HEK293 (cell line): ENCODE measurements around the gene DSCAM.

Experiments
- CTCF ChIA-PET: fragments of 350-600 bp; formaldehyde crosslinking; extraction: SDS; loops from one replicate; lab custom pipeline; 2021; ENCODE audit warnings: antibody characterized with exemption; lab: Yijun Ruan, JAX
- POLR2A ChIA-PET: fragments of 300-600 bp; formaldehyde crosslinking; extraction: SDS; loops from one replicate; lab custom pipeline; 2020; ENCODE audit warnings: antibody characterized with exemption, inconsistent platforms; lab: Yijun Ruan, JAX
- H3K27ac ChIP-seq: fragments of 200-500 bp; sonication (Bioruptor generic); 2 replicates; pipeline ENCODE4 v1.5.1; 2014; ENCODE audit warnings: low read depth, low read length, control low read depth, inconsistent platforms; ENCODE audit errors: extremely low read depth
- H3K36me3 ChIP-seq, 2 experiments: fragments of 200-500 bp in 1 of 2; sonication (Bioruptor generic) in 1 of 2; 1 replicate in 1 of 2; 2 replicates in 1 of 2; pipeline ENCODE4 v1.5.1; 2014 to 2017; ENCODE audit warnings: inconsistent platforms in 2 of 2, low read length in 2 of 2; ENCODE audit not compliant: control insufficient read depth in 2 of 2, insufficient read depth in 1 of 2
- H3K4me1 ChIP-seq: fragments of 200-500 bp; sonication (Bioruptor generic); 2 replicates; pipeline ENCODE4 v1.5.1; 2014; ENCODE audit warnings: mild to moderate bottlenecking, low read length, inconsistent platforms; ENCODE audit not compliant: control insufficient read depth, insufficient read depth
- H3K4me3 ChIP-seq: 2 replicates; pipeline ENCODE4 v1.5.1; 2011; ENCODE audit warnings: low read depth, mild to moderate bottlenecking, control low read depth, low read length, moderate library complexity
- H3K9me3 ChIP-seq: fragments of 200-500 bp; sonication (Bioruptor generic); 2 replicates; pipeline ENCODE4 v1.5.1; 2014; ENCODE audit warnings: low read depth, low read length, inconsistent platforms; ENCODE audit not compliant: control insufficient read depth, insufficient read depth
- GLIS1 ChIP-seq: fragments of 450-650 bp; formaldehyde crosslinking; IDR thresholded peaks from 2 replicates; pipeline ENCODE4 v1.5.1; 2016; ENCODE audit warnings: missing biosample characterization, missing genetic modification characterization
- ZBTB1 ChIP-seq: fragments of 450-650 bp; formaldehyde crosslinking; IDR thresholded peaks from 2 replicates; pipeline ENCODE4 v1.5.1; 2016; ENCODE audit warnings: missing biosample characterization, missing genetic modification characterization
- ZBTB48 ChIP-seq: fragments of 450-650 bp; formaldehyde crosslinking; IDR thresholded peaks from 2 replicates; pipeline ENCODE4 v1.5.1; 2016; ENCODE audit warnings: missing biosample characterization, missing genetic modification characterization
- ZBTB49 ChIP-seq: fragments of 450-650 bp; formaldehyde crosslinking; IDR thresholded peaks from 2 replicates; pipeline ENCODE4 v1.5.1; 2016; ENCODE audit warnings: missing biosample characterization, missing genetic modification characterization, low read depth
- ZFP41 ChIP-seq: fragments of 450-650 bp; formaldehyde crosslinking; IDR thresholded peaks from 2 replicates; pipeline ENCODE4 v1.5.1; 2016; ENCODE audit warnings: missing biosample characterization, missing genetic modification characterization, borderline replicate concordance
- ZNF16 ChIP-seq: fragments of 450-650 bp; formaldehyde crosslinking; IDR thresholded peaks from 2 replicates; pipeline ENCODE4 v1.5.1; 2016; ENCODE audit warnings: low read depth, missing biosample characterization, missing genetic modification characterization
- ZNF18 ChIP-seq: fragments of 450-650 bp; formaldehyde crosslinking; IDR thresholded peaks from 2 replicates; pipeline ENCODE4 v1.5.1; 2016; ENCODE audit warnings: missing biosample characterization, missing genetic modification characterization
- ZNF239 ChIP-seq: fragments of 450-650 bp; formaldehyde crosslinking; IDR thresholded peaks from 2 replicates; pipeline ENCODE4 v1.5.1; 2016; ENCODE audit warnings: missing biosample characterization, missing genetic modification characterization
- ZNF24 ChIP-seq: fragments of 450-650 bp; formaldehyde crosslinking; IDR thresholded peaks from 2 replicates; pipeline ENCODE4 v1.5.1; 2016; ENCODE audit warnings: missing biosample characterization, missing genetic modification characterization
- ZNF398 ChIP-seq: fragments of 450-650 bp; formaldehyde crosslinking; IDR thresholded peaks from 2 replicates; pipeline ENCODE4 v1.5.1; 2017; ENCODE audit warnings: missing biosample characterization, missing genetic modification characterization
- ZNF404 ChIP-seq: fragments of 450-650 bp; formaldehyde crosslinking; IDR thresholded peaks from 2 replicates; pipeline ENCODE4 v1.5.1; 2017; ENCODE audit warnings: missing biosample characterization, missing genetic modification characterization
- ZNF48 ChIP-seq: fragments of 450-650 bp; formaldehyde crosslinking; IDR thresholded peaks from 2 replicates; pipeline ENCODE4 v1.5.1; 2016; ENCODE audit warnings: missing biosample characterization, missing genetic modification characterization
- ZNF488 ChIP-seq: fragments of 450-650 bp; formaldehyde crosslinking; IDR thresholded peaks from 2 replicates; pipeline ENCODE4 v1.5.1; 2016; ENCODE audit warnings: missing biosample characterization, missing genetic modification characterization
- ZNF555 ChIP-seq: fragments of 450-650 bp; formaldehyde crosslinking; conservative IDR thresholded peaks from 2 replicates; pipeline ENCODE4 v1.5.1; 2017; ENCODE audit warnings: missing biosample characterization, mild to moderate bottlenecking, missing genetic modification characterization, inconsistent platforms
- ZNF645 ChIP-seq: fragments of 450-650 bp; formaldehyde crosslinking; IDR thresholded peaks from 2 replicates; pipeline ENCODE4; 2016; ENCODE audit warnings: missing biosample characterization, missing genetic modification characterization
- ZNF692 ChIP-seq: fragments of 450-650 bp; formaldehyde crosslinking; IDR thresholded peaks from 2 replicates; pipeline ENCODE4 v1.5.1; 2016; ENCODE audit warnings: missing biosample characterization, missing genetic modification characterization
- ZSCAN18 ChIP-seq: fragments of 450-650 bp; formaldehyde crosslinking; IDR thresholded peaks from 2 replicates; pipeline ENCODE4 v1.5.1; 2016; ENCODE audit warnings: missing biosample characterization, missing genetic modification characterization

DSCAM gene

GRCh38 chr21:40340357-40340756 lies 506.6 kb downstream of the DSCAM start (continued):
- no peak for TF ChIP-seq ZNF398 (tag by site-specific recombination)
- no peak for TF ChIP-seq ZBTB1 (tag by site-specific recombination)
- TF ChIP-seq ZBTB48, result no peak
- TF ChIP-seq ZBTB49, result no peak
- TF ChIP-seq ZNF404 (tag by site-specific recombination), result no peak
- no peak for TF ChIP-seq ZNF24 (tag by site-specific recombination)
- TF ChIP-seq ZNF18, result no peak
- no peak for TF ChIP-seq ZNF239 (tag by site-specific recombination)
- TF ChIP-seq ZFP41 (tag by site-specific recombination), result no peak
- no peak for TF ChIP-seq ZNF16 (tag by site-specific recombination)
- TF ChIP-seq ZNF692 (tag by site-specific recombination), result no peak
- TF ChIP-seq, all 188 proteins: peak for 0

- ChIA-PET POLR2A (no interaction called here), CTCF (no interaction called here)
- Histone ChIP-seq H3K36me3 (no peaks in the 10 kb centered on the region), H3K27ac (no peak overlapping the region), H3K9me3 (no peaks in the 10 kb centered on the region), H3K4me3 (no peak overlapping the region), H3K4me1 (no peaks in the 10 kb centered on the region)
- TF ChIP-seq GLIS1 (tag by site-specific recombination) (no peak), ZNF48 (no peak), ZNF555 (tag by site-specific recombination) (no peak), ZNF488 (tag by site-specific recombination) (no peak), ZNF645 (tag by site-specific recombination) (no peak), ZSCAN18 (tag by site-specific recombination) (no peak)
These were observed 507.9 kb downstream of the DSCAM start for GRCh38 chr21:40339050-40339449.
